HG03521 (cell line): Measurements from ENCODE around the gene HGFAC.

Experiments
- ATAC-seq: cut with Tn5 transposase; IDR thresholded peaks from one replicate; pipeline ENCODE4 v1.9.1; 2021; ENCODE audit warnings: mild to moderate bottlenecking, moderate library complexity; ENCODE audit not compliant: unreplicated experiment

The HGFAC gene

GRCh38 chr4:3485011-3485791 lies 43.4 kb downstream of the HGFAC start:
- ATAC-seq = no peak

GRCh38 chr4:3485886-3486540 lies 44.2 kb downstream of the HGFAC start:
- ATAC-seq = no peak

GRCh38 chr4:3486541-3487540 lies 45.1 kb downstream of the HGFAC start:
- no peak for ATAC-seq

- ATAC-seq = no peak
These were observed 46.1 kb downstream of the HGFAC start for GRCh38 chr4:3487861-3488260.

GRCh38 chr4:3488820-3489219 lies 47.1 kb downstream of the HGFAC start:
- no peak for ATAC-seq

- no peak for ATAC-seq
These were observed 47.7 kb downstream of the HGFAC start for GRCh38 chr4:3489451-3489962.

GRCh38 chr4:3491681-3492405 lies 50.1 kb downstream of the HGFAC start:
- no peak for ATAC-seq

GRCh38 chr4:3492741-3493719 lies 51.3 kb downstream of the HGFAC start:
- no peak for ATAC-seq

GRCh38 chr4:3493720-3494461 lies 52.1 kb downstream of the HGFAC start:
- ATAC-seq = no peak

- no peak for ATAC-seq
These were observed 52.7 kb downstream of the HGFAC start for GRCh38 chr4:3494462-3494871.

- no peak for ATAC-seq
These were observed 53.6 kb downstream of the HGFAC start for GRCh38 chr4:3495204-3495975.

GRCh38 chr4:3496021-3496420 lies 54.3 kb downstream of the HGFAC start:
- no peak for ATAC-seq

GRCh38 chr4:3497095-3497494 lies 55.3 kb downstream of the HGFAC start:
- no peak for ATAC-seq

- no peak for ATAC-seq
These were observed 56.0 kb downstream of the HGFAC start for GRCh38 chr4:3497523-3498389.

- ATAC-seq = no peak
These were observed 56.6 kb downstream of the HGFAC start for GRCh38 chr4:3498407-3498806.
